Activated CD4-positive, CD25-positive, alpha-beta regulatory T cell treated with anti-CD3 and anti-CD28 coated beads, Interleukin-2, amount 50 U/mL, for 24 hours (primary cell): ENCODE data around the gene FAM162A.
A peak's percentile ranks its signal among the peaks of the same experiment; 100 is the strongest.

ENCODE experiments used
- ATAC-seq, 2 donors: fragments of 150-1000 bp; cut with Tn5 transposase; one replicate each; pipeline ENCODE4 v1.10.0; 2021; ENCODE audit warnings: mild to moderate bottlenecking in 1 of 2, moderate library complexity in 1 of 2

Gene FAM162A

DNA sequence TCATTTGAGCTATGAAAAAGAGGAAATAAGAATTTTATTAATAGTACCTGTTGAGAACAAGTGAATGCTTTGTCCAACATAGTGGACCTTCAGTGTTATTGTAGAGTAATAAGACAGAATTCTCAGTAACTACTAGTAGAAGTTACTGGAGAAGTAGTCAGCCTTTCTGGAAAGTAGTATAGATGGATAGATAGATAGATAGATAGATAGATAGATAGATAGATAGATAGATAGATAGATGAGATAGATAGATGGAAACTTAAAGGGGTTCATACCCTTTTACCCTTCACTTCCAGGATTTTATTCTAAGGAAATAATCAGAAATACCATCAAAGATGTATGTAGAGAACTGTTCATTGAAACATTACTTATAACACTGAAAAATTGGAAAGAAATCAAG lies 5.2 kb downstream of the FAM162A start:
- ATAC-seq: no peak

DNA sequence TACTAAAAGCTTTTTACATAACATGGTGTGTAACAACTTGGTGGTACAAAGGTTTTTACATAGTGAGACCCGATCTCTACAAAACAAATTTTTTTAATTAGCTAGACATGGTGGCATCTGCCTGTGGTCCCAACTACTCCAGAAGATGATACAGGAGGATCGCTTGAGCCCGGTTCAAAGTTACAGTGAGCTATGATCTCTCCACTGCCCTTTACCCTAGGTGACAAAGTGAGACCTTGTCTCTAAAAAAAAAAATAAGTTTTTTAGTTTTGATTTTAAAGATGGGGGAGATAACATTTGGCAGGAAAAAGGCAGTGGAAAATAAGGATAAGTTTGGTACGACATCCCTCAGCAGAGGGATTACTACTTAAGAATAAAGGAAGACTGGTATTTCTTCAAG lies 5.9 kb downstream of the FAM162A start:
- ATAC-seq: no peak

GRCh38 chr3:122390665-122391064 lies 6.7 kb downstream of the FAM162A start:
- no peak for ATAC-seq

DNA sequence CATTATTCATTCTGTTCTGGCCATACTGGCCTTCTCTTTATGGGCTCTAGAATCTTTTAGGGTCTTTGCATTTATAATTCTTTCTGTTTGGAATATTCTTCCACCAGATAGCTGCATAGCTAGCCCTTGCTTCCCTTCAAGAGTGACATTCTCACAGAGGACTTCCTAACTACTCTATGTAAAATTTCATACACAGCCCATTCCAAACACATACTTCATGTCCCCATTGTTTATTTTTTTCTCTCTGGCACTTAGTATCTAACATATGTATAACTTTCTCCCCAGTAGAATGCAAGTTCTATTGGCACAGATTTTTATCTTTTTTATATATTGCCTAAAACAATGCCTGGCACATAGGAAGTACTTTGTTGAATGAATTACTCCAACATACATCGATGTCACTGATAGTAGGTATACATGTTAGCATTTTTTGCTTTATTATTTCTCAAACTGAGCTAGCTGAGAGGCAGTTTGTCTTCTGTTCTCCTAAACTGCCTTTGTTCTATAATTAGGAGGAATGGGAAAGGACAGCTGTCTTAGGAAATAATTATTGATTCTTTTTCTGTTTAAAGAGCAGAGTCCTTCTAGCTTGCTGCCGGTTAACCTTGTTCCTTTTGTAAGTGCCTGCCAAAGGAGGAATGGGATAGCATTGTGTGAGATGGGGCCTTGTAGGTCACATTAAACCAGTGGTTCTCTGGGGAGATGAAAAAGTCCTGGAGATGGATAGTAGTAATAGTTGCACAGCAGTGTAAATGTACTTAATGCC lies 7.9 kb downstream of the FAM162A start:
- ATAC-seq: no peak

GRCh38 chr3:122392868-122393844 lies 9.2 kb downstream of the FAM162A start:
- no peak for ATAC-seq

DNA sequence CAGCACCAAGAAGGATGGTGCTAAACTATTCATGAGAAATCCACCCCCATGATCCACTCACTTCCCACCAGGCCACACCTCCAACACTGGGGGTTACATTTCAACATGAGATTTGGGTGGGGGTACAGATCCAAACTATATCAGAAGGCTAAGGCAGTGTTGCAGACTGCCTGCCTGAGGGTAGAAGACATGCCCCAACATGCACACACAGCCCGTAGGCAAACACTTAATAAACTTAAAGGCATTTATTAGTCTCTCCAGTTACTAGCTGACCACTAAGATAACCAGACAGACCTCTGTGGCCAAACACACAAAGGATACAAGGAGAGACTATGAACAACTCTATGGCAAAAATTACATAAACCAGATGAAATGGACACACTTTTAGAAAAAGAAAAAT lies 10.2 kb downstream of the FAM162A start:
- ATAC-seq: no peak

DNA sequence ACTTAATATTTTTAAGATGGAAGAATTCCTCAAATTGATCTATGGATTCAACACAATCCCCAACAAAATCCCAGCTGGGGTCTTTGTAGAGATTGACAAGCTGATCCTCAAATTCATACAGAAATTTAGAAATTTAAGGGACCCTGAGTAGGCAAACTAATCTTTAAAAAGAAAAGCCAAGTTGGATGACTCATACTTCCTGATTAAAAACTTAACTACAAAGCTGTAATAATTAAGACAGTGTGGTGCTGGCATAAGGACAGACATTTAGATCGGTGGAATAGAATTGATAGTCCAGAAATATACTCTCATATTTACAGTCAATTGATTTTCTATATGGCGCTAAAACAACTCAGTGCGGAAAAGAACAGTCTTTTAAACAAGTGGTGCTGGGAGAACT lies 11.6 kb downstream of the FAM162A start:
- peak in 1 of 2 donors; percentile 64 for ATAC-seq

DNA sequence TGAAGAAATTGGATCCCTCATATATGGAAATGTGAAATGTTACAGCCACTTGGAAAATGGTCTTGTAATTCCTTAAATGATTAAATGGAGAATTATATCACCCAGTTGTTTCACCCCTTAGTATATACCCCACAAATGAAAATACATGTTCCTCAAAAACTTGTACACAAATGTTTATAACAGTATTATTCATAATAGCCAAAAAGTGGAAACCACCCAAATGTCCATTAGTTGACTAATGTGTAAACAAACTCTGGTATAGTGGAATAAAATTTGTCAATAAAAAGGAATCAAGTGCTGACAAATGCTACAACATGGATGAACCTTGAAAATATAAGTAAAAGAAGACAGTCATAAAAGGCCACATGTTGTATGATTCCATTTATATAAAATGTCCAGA lies 12.5 kb downstream of the FAM162A start:
- no peak for ATAC-seq

GRCh38 chr3:122397201-122397600 lies 13.2 kb downstream of the FAM162A start:
- no peak for ATAC-seq

GRCh38 chr3:122398920-122399319 lies 14.9 kb downstream of the FAM162A start:
- no peak for ATAC-seq

- no peak for ATAC-seq
These were observed 19.5 kb downstream of the FAM162A start for GRCh38 chr3:122403489-122403888.

- ATAC-seq: no peak
These were observed 21.0 kb downstream of the FAM162A start for GRCh38 chr3:122405015-122405414.

GRCh38 chr3:122406198-122406597 lies 22.2 kb downstream of the FAM162A start:
- peak; percentile 61 to 69 for ATAC-seq

DNA sequence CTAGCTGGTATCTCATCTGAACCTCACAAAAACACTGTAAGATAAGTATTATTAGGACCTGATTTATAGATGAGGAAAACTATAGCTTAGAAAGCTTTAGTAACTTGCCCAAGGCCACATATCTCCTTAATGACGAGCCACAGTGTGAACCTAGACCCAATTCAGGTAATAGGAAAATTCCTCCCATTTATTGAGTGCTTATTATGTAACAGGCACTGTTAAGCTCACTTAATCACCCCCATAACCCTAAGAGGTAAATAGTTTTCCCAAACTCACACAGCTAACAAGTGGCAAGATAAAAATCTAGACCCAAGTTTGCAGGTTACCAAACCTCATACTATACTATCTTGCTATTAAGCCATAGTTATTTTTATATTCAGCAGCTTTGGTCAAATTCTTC lies 24.0 kb downstream of the FAM162A start:
- ATAC-seq: no peak

DNA sequence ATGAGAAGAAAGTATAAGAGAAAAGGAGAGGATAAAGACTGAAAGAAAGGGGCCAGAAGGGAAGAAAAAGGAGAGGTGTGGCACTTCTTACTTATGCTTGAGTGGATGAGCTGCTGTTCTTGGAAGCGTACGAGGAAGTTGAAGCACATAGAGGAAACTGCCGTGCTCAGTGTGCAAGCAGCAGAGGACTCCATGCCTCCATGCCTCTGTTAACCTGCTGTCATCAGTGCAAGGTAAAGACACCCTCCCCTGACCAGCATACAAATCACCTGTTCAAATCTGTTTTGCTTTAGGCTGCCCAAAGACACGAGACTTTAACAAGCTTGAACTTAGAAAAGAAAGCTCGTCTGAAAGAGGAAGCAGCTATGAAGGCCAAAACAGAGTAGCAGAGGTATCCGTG lies 25.5 kb downstream of the FAM162A start:
- no peak for ATAC-seq

DNA sequence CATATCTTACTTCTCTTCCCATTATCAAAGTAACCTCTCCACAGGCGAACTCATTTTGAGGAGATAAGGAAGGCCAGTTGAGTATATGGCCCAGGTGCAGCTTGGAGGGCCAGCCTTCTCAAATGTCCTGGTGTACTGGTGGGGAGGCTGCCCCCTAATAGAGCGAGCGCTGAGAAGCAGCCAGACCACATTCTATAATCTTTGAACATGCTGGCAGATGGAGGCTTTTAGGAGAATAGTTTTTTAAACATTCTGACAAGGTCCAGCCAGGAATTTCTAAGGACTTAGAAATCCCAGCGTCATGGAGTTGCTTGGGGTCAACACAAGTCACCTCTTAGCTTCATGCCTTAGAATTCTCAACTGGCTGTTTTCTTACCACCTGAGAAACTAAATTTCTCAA lies 26.1 kb downstream of the FAM162A start:
- no peak for ATAC-seq

- peak in 1 of 2 donors; percentile 55 for ATAC-seq
These were observed 26.7 kb downstream of the FAM162A start for GRCh38 chr3:122410639-122411038.

GRCh38 chr3:122414391-122414790 lies 30.4 kb downstream of the FAM162A start:
- ATAC-seq: no peak

DNA sequence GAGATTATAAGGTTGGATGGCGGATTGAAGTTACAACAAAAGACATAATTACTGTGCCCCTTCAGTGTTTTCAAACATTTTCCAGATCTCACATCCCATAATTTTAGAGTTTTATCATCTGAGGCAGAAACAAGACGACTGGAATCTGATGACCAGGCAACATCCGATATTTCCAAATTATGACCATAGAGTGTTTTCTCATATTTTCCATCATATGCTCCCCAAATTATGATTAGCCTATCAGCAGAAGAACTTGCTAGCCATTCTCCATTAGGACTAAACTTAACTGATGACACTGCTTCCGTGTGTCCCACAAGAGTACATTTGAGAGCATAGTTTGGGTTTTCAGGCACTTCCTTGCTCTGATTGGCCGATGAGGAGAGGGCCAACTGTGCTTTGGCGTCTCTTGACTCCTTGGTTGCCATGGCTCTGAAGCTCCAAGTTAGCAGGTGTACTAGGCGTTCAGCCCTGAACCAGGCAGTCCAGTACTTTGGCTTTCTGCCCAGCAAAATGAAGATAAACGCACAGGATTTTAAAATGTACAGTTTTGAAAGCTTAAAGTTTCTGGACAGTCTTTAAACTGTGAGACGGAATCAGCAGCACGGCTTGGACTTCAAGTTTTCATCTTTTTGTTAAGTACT lies 31.2 kb downstream of the FAM162A start:
- peak; percentile 32 to 37 for ATAC-seq

DNA sequence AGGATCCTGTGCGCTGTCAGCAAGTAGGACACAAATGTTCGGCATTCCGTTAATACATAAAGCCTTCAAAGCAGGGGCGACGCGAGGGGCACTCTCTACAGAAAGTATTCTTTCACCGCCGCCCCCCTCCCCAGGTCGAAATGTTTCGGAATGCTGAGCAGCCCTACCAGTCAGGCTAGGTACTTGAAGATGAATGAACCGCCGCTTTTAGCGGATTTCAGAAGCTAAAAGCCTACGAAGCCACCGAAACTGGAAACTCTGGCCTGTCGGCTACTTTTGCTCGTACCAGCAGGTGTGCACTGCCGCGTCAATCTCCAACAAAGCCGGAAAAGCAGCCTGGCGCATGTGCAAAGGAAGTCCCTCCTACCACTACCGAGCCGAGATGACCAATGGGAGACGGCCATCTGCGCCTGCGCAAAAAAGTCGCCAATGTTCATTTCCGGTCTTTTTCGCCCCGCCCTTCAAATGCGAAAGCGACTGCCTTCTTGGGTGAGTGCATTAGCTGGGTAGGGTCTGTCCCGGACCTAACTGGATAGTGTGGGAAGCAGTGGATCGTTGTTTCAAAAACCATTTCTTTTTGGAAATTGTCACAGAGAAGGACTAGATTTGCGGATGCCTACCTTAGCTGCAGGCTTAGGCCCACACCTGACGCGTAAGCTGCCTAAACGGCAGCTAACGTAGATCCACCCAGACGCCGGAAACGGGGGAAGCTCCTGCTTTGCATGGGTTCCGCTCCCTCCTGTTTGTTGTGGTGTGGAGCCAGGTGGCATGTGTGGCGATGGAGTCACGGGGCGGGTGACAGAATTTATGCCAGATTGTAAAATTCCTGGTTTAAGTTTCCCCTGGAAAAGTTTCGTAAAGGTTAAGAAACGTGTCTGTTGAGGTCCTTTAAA lies 32.0 kb downstream of the FAM162A start, which contains the start of gene WDR5B:
WDR5B (minus strand) TSS at position 301 of the 893 bp plus-strand sequence. CDS start 534 bp downstream, outside the sequence.
- peak; percentile 91 for ATAC-seq

DNA sequence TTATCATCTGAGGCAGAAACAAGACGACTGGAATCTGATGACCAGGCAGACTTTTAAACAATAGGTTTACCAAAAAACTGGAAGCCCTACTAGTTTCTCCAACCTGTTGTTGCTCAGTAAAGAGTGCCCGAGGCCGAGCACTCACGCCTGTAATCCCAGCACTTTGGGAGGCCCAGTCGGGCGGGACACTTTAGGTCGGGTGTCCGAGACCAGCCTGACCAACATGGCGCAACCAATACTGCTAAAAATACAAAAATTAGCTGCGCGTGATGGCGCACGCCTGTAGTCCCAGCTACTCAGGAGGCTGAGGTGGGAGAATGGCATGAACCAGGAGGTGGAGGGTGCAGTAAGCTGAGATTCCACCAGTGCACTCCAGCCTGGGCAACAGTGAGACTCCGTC lies 33.0 kb downstream of the FAM162A start:
- ATAC-seq: no peak

- ATAC-seq: no peak
These were observed 37.1 kb downstream of the FAM162A start for GRCh38 chr3:122421101-122421500.
